B cell (primary cell): ENCODE results near the gene ATP5MC3. TPM values are rescaled to one million over a fixed set of nuclear protein-coding genes. Genes with fewer than 3 reads are reported as not detected.

Experiments used
- ATAC-seq: fragments of 200-7000 bp; cut with Tn5 transposase; one replicate; pipeline ENCODE4 v1.10.0; 2021; ENCODE audit warnings: low read depth, mild to moderate bottlenecking, moderate number of reproducible peaks, moderate library complexity
- CTCF ChIA-PET: fragments of 350-600 bp; sonication (Branson Sonifier 250); formaldehyde crosslinking; loops from one replicate; lab custom pipeline; 2021; ENCODE audit warnings: antibody characterized with exemption, inconsistent platforms; lab: Charles Lee
- POLR2A ChIA-PET: fragments of 350-600 bp; sonication (Branson Sonifier 250); formaldehyde crosslinking; loops from one replicate; lab custom pipeline; 2021; ENCODE audit warnings: antibody characterized with exemption; lab: Charles Lee
- DNase-seq: peaks from one replicate; pipeline ENCODE4 v3.0.0; 2013
- H2AFZ ChIP-seq: 2 replicates; pipeline ENCODE4 v1.6.1; 2012; ENCODE audit warnings: mild to moderate bottlenecking, low read depth, low read length; ENCODE audit not compliant: insufficient read depth, poor library complexity, severe bottlenecking
- H3K27ac ChIP-seq, 2 donors: 1 replicate in 1 of 2; 2 replicates in 1 of 2; pipeline ENCODE4 v1.5.1; 2012 to 2013; ENCODE audit warnings: low read length in 2 of 2, mild to moderate bottlenecking in 2 of 2, moderate library complexity in 1 of 2
- H3K27me3 ChIP-seq, 4 experiments: fragments of 200-600 bp in 1 of 4; sonication (generic) in 1 of 4; replicated peaks in 1 of 4; 1 replicate in 2 of 4; 2 replicates in 2 of 4; pipeline versions ENCODE4 v1.6.1 to v1.7.0; 2013 to 2016; ENCODE audit warnings: low read length in 3 of 4, mild to moderate bottlenecking in 2 of 4, mixed read lengths in 1 of 4, moderate library complexity in 1 of 4; ENCODE audit not compliant: insufficient read depth in 4 of 4, control insufficient read depth in 3 of 4; ENCODE audit errors: control extremely low read depth in 1 of 4
- H3K36me3 ChIP-seq, 2 experiments: replicated peaks in 1 of 2; 1 replicate in 1 of 2; 2 replicates in 1 of 2; pipeline versions ENCODE4 v1.6.1 to v1.7.1; 2013; ENCODE audit warnings: low read length in 1 of 2; ENCODE audit not compliant: insufficient read depth in 2 of 2, control insufficient read depth in 1 of 2; ENCODE audit errors: control extremely low read depth in 1 of 2, extremely low read depth in 1 of 2
- H3K4me1 ChIP-seq, 2 donors: fragments of 200-600 bp in 1 of 2; sonication (generic) in 1 of 2; 1 replicate in 1 of 2; 2 replicates in 1 of 2; pipeline versions ENCODE4 v1.5.1 to v1.6.1; 2013 to 2017; ENCODE audit warnings: low read length in 2 of 2; ENCODE audit not compliant: control insufficient read depth in 2 of 2, insufficient read depth in 2 of 2
- H3K4me2 ChIP-seq: replicated peaks from 2 replicates; pipeline ENCODE3; 2012; ENCODE audit warnings: mild to moderate bottlenecking, low read depth, low read length; ENCODE audit not compliant: poor library complexity, severe bottlenecking
- H3K4me3 ChIP-seq, 5 experiments: fragments of 200-600 bp in 1 of 5; sonication (generic) in 1 of 5; 1 replicate in 3 of 5; 2 replicates in 2 of 5; pipeline versions ENCODE4 v1.5.1 to v1.7.0; 2011 to 2016; ENCODE audit warnings: low read length in 4 of 5, mild to moderate bottlenecking in 4 of 5, low read depth in 2 of 5, control low read depth in 1 of 5, moderate library complexity in 1 of 5; ENCODE audit not compliant: insufficient read depth in 1 of 5; ENCODE audit errors: control extremely low read depth in 1 of 5, extremely low read depth in 1 of 5
- H3K79me2 ChIP-seq: fragments of 200-600 bp; sonication (generic); one replicate; pipeline ENCODE4 v1.6.0; 2016; ENCODE audit warnings: low read length; ENCODE audit not compliant: control insufficient read depth, insufficient read depth
- H3K9ac ChIP-seq: fragments of 200-600 bp; sonication (generic); 2 replicates; pipeline ENCODE4 v1.6.1; 2017; ENCODE audit warnings: mild to moderate bottlenecking, low read length, moderate library complexity
- H3K9me3 ChIP-seq, 3 donors: one replicate each; pipeline versions ENCODE4 v1.6.1 to v1.7.1; 2013; ENCODE audit warnings: low read length in 2 of 3; ENCODE audit not compliant: control insufficient read depth in 2 of 3, insufficient read depth in 1 of 3; ENCODE audit errors: control extremely low read depth in 1 of 3
- H4K20me1 ChIP-seq: 2 replicates; pipeline ENCODE4 v1.6.0; 2012; ENCODE audit warnings: mild to moderate bottlenecking, low read length; ENCODE audit not compliant: insufficient read depth, control insufficient read depth, poor library complexity, severe bottlenecking
- H3K27ac Mint-ChIP-seq: one replicate; pipeline ENCODE4 v1.8.0; 2021; ENCODE audit warnings: mixed read lengths
- H3K27me3 Mint-ChIP-seq: one replicate; pipeline ENCODE4 v1.8.0; 2021; ENCODE audit warnings: mixed read lengths
- H3K4me1 Mint-ChIP-seq: one replicate; pipeline ENCODE4 v1.8.0; 2021; ENCODE audit warnings: mixed read lengths
- H3K4me3 Mint-ChIP-seq: one replicate; pipeline ENCODE4 v1.8.0; 2021; ENCODE audit warnings: mixed read lengths
- H3K9me3 Mint-ChIP-seq: one replicate; pipeline ENCODE4 v1.8.0; 2022; ENCODE audit warnings: mixed read lengths; ENCODE audit not compliant: insufficient read depth
- CTCF ChIP-seq: fragments of 200-600 bp; IDR thresholded peaks from one replicate; pipeline ENCODE4 v1.8.0; 2022; ENCODE audit warnings: antibody characterized with exemption, mild to moderate bottlenecking
- EZH2 ChIP-seq: IDR thresholded peaks from 2 replicates; pipeline ENCODE4 v1.6.1; 2012; ENCODE audit warnings: borderline replicate concordance, low read depth, mild to moderate bottlenecking, moderate library complexity, low read length; ENCODE audit not compliant: insufficient read depth, poor library complexity, severe bottlenecking
- WGBS: methylation state at CpG from one replicate; pipeline ENCODE4 v1.1.5; 2013; ENCODE audit warnings: missing lambda C conversion rate; ENCODE audit not compliant: insufficient coverage; 5-methylcytosine and 5-hydroxymethylcytosine counted together
- intact Hi-C: fragments of 100-400 bp; cut with micrococcal nuclease; formaldehyde crosslinking; loops from one replicate; pipeline ENCODE4 v1.10.0; 2022
- polyA plus RNA-seq: library from polyadenylated mRNA; depleted of rRNA; stranded (reverse); fragments of >200 nt; gene quantifications from 2 replicates; pipeline ENCODE4 v1.2.3, GENCODE V29; 2012
- total RNA-seq, 2 donors: library from RNA; stranded (reverse); fragments of 120-200 nt in 1 of 2; gene quantifications; 1 replicate in 1 of 2; 2 replicates in 1 of 2; pipeline versions ENCODE4 v1.2.3 to v1.2.4, GENCODE V29; 2013 to 2022

ATP5MC3 gene
- total and polyA plus RNA-seq, 2 donors (not counting 1 experiment from before 2014, with no cell fraction given), result 68.5 to 94.1 TPM

GRCh38 chr2:175207741-175208438 lies 26.4 kb upstream of the ATP5MC3 start:
- CTCF ChIA-PET, result interaction anchor here (1.3 kb wide), 1 partner anchor 71 kb away, joined by 3 read pairs; no protein-coding TSS in a partner anchor
- no peak overlapping the region for H3K4me3 Mint-ChIP-seq
- ATAC-seq, result no peak

More at GRCh38 chr2:175207741-175208438, 26.4 kb upstream of the ATP5MC3 start:
- Histone ChIP-seq H3K79me2 (no peaks in the 10 kb centered on the region), H3K27ac (no peak overlapping the region), H3K4me3 (no peak overlapping the region), H3K4me2 (no peak overlapping the region), H2AFZ (no peak overlapping the region), H3K36me3 (no peaks in the 10 kb centered on the region), H3K9ac (no peak overlapping the region), H3K9me3 (no peaks in the 10 kb centered on the region), H3K4me1 (no peaks in the 10 kb centered on the region), H3K27me3 (peaks cover 0 to 10% (median 3%) of the 10 kb centered on the region in 4 experiments), H4K20me1 (no peaks in the 10 kb centered on the region)
- no peak for DNase-seq
- Mint-ChIP-seq H3K27me3 (peaks cover 25% of the 10 kb centered on the region), H3K4me1 (peaks cover 4% of the 10 kb centered on the region), H3K9me3 (no peaks in the 10 kb centered on the region), H3K27ac (no peak overlapping the region)
- intact Hi-C loops, result no loop called here
- no peak for TF ChIP-seq EZH2
- no peak for TF ChIP-seq CTCF
- POLR2A ChIA-PET, result no interaction called here
- WGBS, result 88% methylated on average over 5 of the region's 6 CpGs
